Neural progenitor cell (in vitro differentiated cells): ENCODE results near the gene GDPD4. TPM values are rescaled to one million over a fixed set of nuclear protein-coding genes. Genes with fewer than 3 reads are reported as not detected.

ENCODE experiments used
- DNase-seq: peaks from one replicate; pipeline ENCODE4 v3.0.0-alpha.2; 2016; ENCODE audit warnings: low spot score
- H2AFZ ChIP-seq: fragments of 200-600 bp; sonication (generic); replicated peaks from 2 replicates; pipeline ENCODE4 v1.6.1; 2016; ENCODE audit warnings: antibody characterized with exemption
- H3F3A ChIP-seq: fragments of 200-600 bp; sonication (generic); 2 replicates; pipeline ENCODE4 v1.6.1; 2016; ENCODE audit warnings: antibody characterized with exemption, low read depth
- H3K27ac ChIP-seq: fragments of 200-600 bp; sonication (generic); 2 replicates; pipeline ENCODE4 v1.5.1; 2016; ENCODE audit warnings: mild to moderate bottlenecking
- H3K27me3 ChIP-seq: fragments of 200-600 bp; sonication (generic); 2 replicates; pipeline ENCODE4 v1.6.1; 2016; ENCODE audit warnings: mild to moderate bottlenecking, moderate library complexity
- H3K36me3 ChIP-seq: fragments of 200-600 bp; sonication (generic); 2 replicates; pipeline ENCODE4 v1.5.1; 2016
- H3K4me1 ChIP-seq: fragments of 200-600 bp; sonication (generic); 2 replicates; pipeline ENCODE4 v1.6.1; 2016; ENCODE audit warnings: mixed run types
- H3K4me2 ChIP-seq: fragments of 200-600 bp; sonication (generic); 2 replicates; pipeline ENCODE4 v1.6.1; 2016
- H3K4me3 ChIP-seq: fragments of 200-600 bp; sonication (generic); 2 replicates; pipeline ENCODE4 v1.5.1; 2016
- H3K79me2 ChIP-seq: fragments of 200-600 bp; sonication (generic); 2 replicates; pipeline ENCODE4 v1.6.1; 2016; ENCODE audit warnings: low read depth
- H3K9ac ChIP-seq: fragments of 200-600 bp; sonication (generic); 2 replicates; pipeline ENCODE4 v1.6.1; 2016
- H3K9me3 ChIP-seq: fragments of 200-600 bp; sonication (generic); 2 replicates; pipeline ENCODE4 v1.5.1; 2016; ENCODE audit warnings: low read depth
- H4K20me1 ChIP-seq: fragments of 200-600 bp; sonication (generic); 2 replicates; pipeline ENCODE4 v1.6.1; 2016; ENCODE audit warnings: low read depth
- H3K27ac Mint-ChIP-seq: 3 replicates; pipeline ENCODE4 v1.8.0; 2021; ENCODE audit warnings: mixed read lengths
- H3K27me3 Mint-ChIP-seq: 2 replicates; pipeline ENCODE4 v1.8.0; 2022; ENCODE audit warnings: low read depth, mild to moderate bottlenecking, inconsistent platforms, moderate library complexity, mixed read lengths; ENCODE audit not compliant: insufficient read depth
- H3K36me3 Mint-ChIP-seq: 3 replicates; pipeline ENCODE4 v1.8.0; 2021; ENCODE audit warnings: mixed read lengths
- H3K4me1 Mint-ChIP-seq: 3 replicates; pipeline ENCODE4 v1.8.0; 2021; ENCODE audit warnings: mixed read lengths
- H3K4me3 Mint-ChIP-seq: 3 replicates; pipeline ENCODE4 v1.8.0; 2021; ENCODE audit warnings: mild to moderate bottlenecking, moderate library complexity, mixed read lengths
- H3K9me3 Mint-ChIP-seq: 3 replicates; pipeline ENCODE4 v1.8.0; 2020; ENCODE audit warnings: mixed read lengths
- CTCF ChIP-seq: fragments of 200-600 bp; sonication (generic); IDR thresholded peaks from 2 replicates; pipeline ENCODE4 v1.5.1; 2017; ENCODE audit warnings: antibody characterized with exemption, mild to moderate bottlenecking
- EZH2 ChIP-seq: fragments of 200-600 bp; sonication (generic); IDR thresholded peaks from 2 replicates; pipeline ENCODE4 v1.6.1; 2017; ENCODE audit warnings: antibody characterized with exemption, mild to moderate bottlenecking, moderate library complexity
- EZH2phosphoT487 ChIP-seq: fragments of 200-600 bp; sonication (generic); IDR thresholded peaks from 2 replicates; pipeline ENCODE4 v1.6.1; 2017; ENCODE audit warnings: antibody characterized with exemption
- total RNA-seq: library from RNA; depleted of rRNA; stranded (reverse); fragments of >200 nt; gene quantifications from 2 replicates; pipeline ENCODE4 v1.2.3, GENCODE V29; 2015; ENCODE audit warnings: low replicate concordance

The GDPD4 gene
- total RNA-seq, 1 donor from 2014 or later: not detected

GRCh38 chr11:77230878-77231605 lies 70.4 kb downstream of the GDPD4 start:
- H3F3A ChIP-seq: no peaks in the 10 kb centered on the region
- H3K4me1 Mint-ChIP-seq: no peaks in the 10 kb centered on the region
- no peaks in the 10 kb centered on the region for H3K4me1 ChIP-seq
- no peak overlapping the region for H3K27ac Mint-ChIP-seq
- TF ChIP-seq CTCF (no peak), EZH2phosphoT487 (no peak), EZH2 (no peak)
- H3K9me3 ChIP-seq: no peaks in the 10 kb centered on the region
- H3K27ac ChIP-seq: no peak overlapping the region
- no peaks in the 10 kb centered on the region for H3K9me3 Mint-ChIP-seq
- no peak overlapping the region for H3K9ac ChIP-seq
- H2AFZ ChIP-seq: no peak overlapping the region
- peaks cover 6% of the 10 kb centered on the region for H3K27me3 Mint-ChIP-seq
- no peaks in the 10 kb centered on the region for H4K20me1 ChIP-seq
- H3K27me3 ChIP-seq: no peaks in the 10 kb centered on the region
- no peak overlapping the region for H3K4me2 ChIP-seq
- H3K4me3 ChIP-seq: no peak overlapping the region
- no peak for DNase-seq
- H3K79me2 ChIP-seq: no peaks in the 10 kb centered on the region
- no peaks in the 10 kb centered on the region for H3K36me3 Mint-ChIP-seq
- H3K36me3 ChIP-seq: no peaks in the 10 kb centered on the region
- no peak overlapping the region for H3K4me3 Mint-ChIP-seq

GRCh38 chr11:77223797-77224196 lies 77.7 kb downstream of the GDPD4 start:
- H3K4me1 Mint-ChIP-seq: no peaks in the 10 kb centered on the region
- H3K4me2 ChIP-seq: no peak overlapping the region

GRCh38 chr11:77217156-77217555 lies 84.3 kb downstream of the GDPD4 start:
- H3K27ac ChIP-seq: no peak overlapping the region
- no peaks in the 10 kb centered on the region for H4K20me1 ChIP-seq
- no peaks in the 10 kb centered on the region for H3K36me3 ChIP-seq
- no peaks in the 10 kb centered on the region for H3K36me3 Mint-ChIP-seq
- no peaks in the 10 kb centered on the region for H3K9me3 ChIP-seq
- no peak overlapping the region for H3K4me3 ChIP-seq
- peaks cover 4% of the 10 kb centered on the region for H3K4me1 Mint-ChIP-seq
- no peak overlapping the region for H3K4me3 Mint-ChIP-seq
- peaks cover 12% of the 10 kb centered on the region for H3K27me3 Mint-ChIP-seq
- no peaks in the 10 kb centered on the region for H3K4me1 ChIP-seq
- no peaks in the 10 kb centered on the region for H3K27me3 ChIP-seq
- H3K9me3 Mint-ChIP-seq: peaks cover 7% of the 10 kb centered on the region
- H3K9ac ChIP-seq: no peak overlapping the region
- H3K79me2 ChIP-seq: no peaks in the 10 kb centered on the region
- no peak for DNase-seq
- H3K4me2 ChIP-seq: no peak overlapping the region
- H3F3A ChIP-seq: no peaks in the 10 kb centered on the region
- H2AFZ ChIP-seq: no peak overlapping the region
- no peak for TF ChIP-seq EZH2phosphoT487
- TF ChIP-seq CTCF: no peak
- no peak for TF ChIP-seq EZH2
- H3K27ac Mint-ChIP-seq: no peak overlapping the region

More at GRCh38 chr11:77223797-77224196, 77.7 kb downstream of the GDPD4 start:
- no peak for DNase-seq
- no peak overlapping the region for H3K4me3 ChIP-seq
- no peaks in the 10 kb centered on the region for H4K20me1 ChIP-seq
- Mint-ChIP-seq H3K4me3 (no peak overlapping the region), H3K27ac (no peak overlapping the region), H3K9me3 (peaks cover 7% of the 10 kb centered on the region), H3K36me3 (no peaks in the 10 kb centered on the region), H3K27me3 (peaks cover 8% of the 10 kb centered on the region)
- TF ChIP-seq CTCF (no peak), EZH2 (no peak), EZH2phosphoT487 (no peak)
- no peak overlapping the region for H3K9ac ChIP-seq
- no peaks in the 10 kb centered on the region for H3K27me3 ChIP-seq
- H3K4me1 ChIP-seq: no peaks in the 10 kb centered on the region
- peak overlapping the region; percentile 87 for H2AFZ ChIP-seq
- no peaks in the 10 kb centered on the region for H3F3A ChIP-seq
- H3K27ac ChIP-seq: no peak overlapping the region
- H3K36me3 ChIP-seq: no peaks in the 10 kb centered on the region
- no peaks in the 10 kb centered on the region for H3K9me3 ChIP-seq
- H3K79me2 ChIP-seq: no peaks in the 10 kb centered on the region
